Measurements from ENCODE around the gene AKIP1. TPM values are rescaled to one million over a fixed set of nuclear protein-coding genes. Genes with fewer than 3 reads are reported as not detected.

Gene AKIP1
- total and polyA plus RNA-seq, 2 donors (not counting 3 experiments of a cell fraction or from before 2014, with no cell fraction given) = 21.9 to 32.4 TPM

DNA sequence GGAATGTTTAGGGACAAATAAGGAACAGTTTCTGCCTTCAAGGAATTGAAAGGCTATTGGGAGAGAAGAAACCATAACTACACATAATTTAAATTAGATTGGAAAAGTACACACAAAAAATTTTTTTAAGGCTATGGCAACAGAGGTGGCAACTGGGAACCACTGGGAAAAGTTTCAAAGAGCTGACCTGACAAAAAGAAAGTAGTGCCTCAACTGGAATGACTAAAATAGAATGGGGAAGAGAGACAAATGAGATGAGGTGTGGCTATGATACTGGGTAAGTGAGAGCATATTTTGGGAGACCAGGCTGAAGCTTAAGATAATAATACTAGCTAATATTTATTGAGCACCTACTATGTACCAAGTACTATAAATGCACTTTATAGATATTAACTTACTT lies 2.9 kb upstream of the AKIP1 start:
- dilution Hi-C loops (cut with MboI; ENCODE audit: extremely low pct_ligation_motif_present, low sequenced_read_pairs) = no loop called here
- H3K27ac ChIP-seq (ENCODE audit: insufficient read depth, low read depth, low read length) = no peak overlapping the region
- no TSS peak for BruUV-seq (replicated peaks)
- ChIA-PET POLR2A (no interaction called here), CTCF (interaction anchor here (0.9 kb wide), 1 partner anchor 9 kb away, joined by 4 read pairs; no protein-coding TSS in a partner anchor)
- H3K4me2 ChIP-seq (ENCODE audit: insufficient read depth, low read length) = no peak overlapping the region
- H3K4me3 ChIP-seq (replicated peaks in 1 of 3; ENCODE audit: insufficient read depth in 1 of 3, low read depth in 1 of 3, low read length in 3 of 3) = no peak overlapping the region
- peaks cover 6% of the 10 kb centered on the region for H3K79me2 ChIP-seq (ENCODE audit: control insufficient read depth, insufficient read depth, low read length)
- no peaks in the 10 kb centered on the region for H3K36me3 ChIP-seq (ENCODE audit: control insufficient read depth in 2 of 2, extremely low read depth in 1 of 2, insufficient read depth in 2 of 2, low read length in 2 of 2)
- H3K9me1 ChIP-seq (replicated peaks; ENCODE audit: control insufficient read depth, extremely low read depth, insufficient read depth, low read length) = no peaks in the 10 kb centered on the region
- intact Hi-C loops (cut with micrococcal nuclease) = no loop called here
- no peaks in the 10 kb centered on the region for H3K9me3 ChIP-seq (replicated peaks; ENCODE audit: control insufficient read depth, insufficient read depth, low read length)
- peaks cover 24% of the 10 kb centered on the region for H3K4me1 ChIP-seq (ENCODE audit: control insufficient read depth, extremely low read depth, insufficient read depth, low read length)
- DNase-seq (ENCODE audit: low read depth, low spot score) (no peak), FAIRE-seq (no peak)
- no peaks in the 10 kb centered on the region for H3K27me3 ChIP-seq (ENCODE audit: control insufficient read depth in 2 of 2, insufficient read depth in 2 of 2, low read length in 2 of 2)
- TF ChIP-seq MAX (IDR thresholded peaks at IDR 0.05; ENCODE audit: insufficient read depth, insufficient read length) (no peak), GATA2 (IDR thresholded peaks at IDR 0.05; ENCODE audit: insufficient read depth, insufficient read length, low read depth, low read length) (no peak), EZH2 (IDR thresholded peaks at IDR 0.05; ENCODE audit: borderline replicate concordance, low read depth, low read length, severe bottlenecking) (no peak), MYC (IDR thresholded peaks at IDR 0.05; ENCODE audit: low read depth, low read length) (no peak), POLR2A (IDR thresholded peaks at IDR 0.05; ENCODE audit: low read depth, low read length) (no peak), POLR2AphosphoS5 (IDR thresholded peaks at IDR 0.05; ENCODE audit: insufficient read depth, low read depth, low read length) (no peak), FOS (IDR thresholded peaks at IDR 0.05; ENCODE audit: borderline replicate concordance, insufficient read depth, low read length) (no peak), JUN (IDR thresholded peaks at IDR 0.05; ENCODE audit: borderline replicate concordance, insufficient read depth, insufficient read length, low read depth) (no peak)
- TF ChIP-seq, protein P1, sequence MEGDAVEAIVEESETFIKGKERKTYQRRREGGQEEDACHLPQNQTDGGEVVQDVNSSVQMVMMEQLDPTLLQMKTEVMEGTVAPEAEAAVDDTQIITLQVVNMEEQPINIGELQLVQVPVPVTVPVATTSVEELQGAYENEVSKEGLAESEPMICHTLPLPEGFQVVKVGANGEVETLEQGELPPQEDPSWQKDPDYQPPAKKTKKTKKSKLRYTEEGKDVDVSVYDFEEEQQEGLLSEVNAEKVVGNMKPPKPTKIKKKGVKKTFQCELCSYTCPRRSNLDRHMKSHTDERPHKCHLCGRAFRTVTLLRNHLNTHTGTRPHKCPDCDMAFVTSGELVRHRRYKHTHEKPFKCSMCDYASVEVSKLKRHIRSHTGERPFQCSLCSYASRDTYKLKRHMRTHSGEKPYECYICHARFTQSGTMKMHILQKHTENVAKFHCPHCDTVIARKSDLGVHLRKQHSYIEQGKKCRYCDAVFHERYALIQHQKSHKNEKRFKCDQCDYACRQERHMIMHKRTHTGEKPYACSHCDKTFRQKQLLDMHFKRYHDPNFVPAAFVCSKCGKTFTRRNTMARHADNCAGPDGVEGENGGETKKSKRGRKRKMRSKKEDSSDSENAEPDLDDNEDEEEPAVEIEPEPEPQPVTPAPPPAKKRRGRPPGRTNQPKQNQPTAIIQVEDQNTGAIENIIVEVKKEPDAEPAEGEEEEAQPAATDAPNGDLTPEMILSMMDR (IDR thresholded peaks at IDR 0.05; ENCODE audit: extremely low read depth in 1 of 2, insufficient read depth in 1 of 2, low read depth in 1 of 2, low read length in 2 of 2) = no peak
- no peak overlapping the region for H2AFZ ChIP-seq (ENCODE audit: low read depth, low read length)
- no peaks in the 10 kb centered on the region for H4K20me1 ChIP-seq (replicated peaks; ENCODE audit: control insufficient read depth, extremely low read depth, insufficient read depth, low read length)
- no peak overlapping the region for H3K9ac ChIP-seq (replicated peaks; ENCODE audit: extremely low read depth, insufficient read depth, low read length)
